Loucy (cell line): ENCODE measurements around the gene ATP1A3.

ENCODE experiments used
- EZH2phosphoT487 ChIP-seq: fragments of 200-600 bp; IDR thresholded peaks from 2 replicates; pipeline ENCODE4 v1.6.1; 2018; ENCODE audit warnings: antibody characterized with exemption, mild to moderate bottlenecking, moderate library complexity, borderline replicate concordance
- TF ChIP-seq, protein P1 (sequence below): fragments of 200-600 bp; sonication (generic); conservative IDR thresholded peaks from 2 replicates; pipeline ENCODE4 v1.5.1; 2014; ENCODE audit warnings: mild to moderate bottlenecking, antibody characterized with exemption, low read length

- TF ChIP-seq, protein P1, sequence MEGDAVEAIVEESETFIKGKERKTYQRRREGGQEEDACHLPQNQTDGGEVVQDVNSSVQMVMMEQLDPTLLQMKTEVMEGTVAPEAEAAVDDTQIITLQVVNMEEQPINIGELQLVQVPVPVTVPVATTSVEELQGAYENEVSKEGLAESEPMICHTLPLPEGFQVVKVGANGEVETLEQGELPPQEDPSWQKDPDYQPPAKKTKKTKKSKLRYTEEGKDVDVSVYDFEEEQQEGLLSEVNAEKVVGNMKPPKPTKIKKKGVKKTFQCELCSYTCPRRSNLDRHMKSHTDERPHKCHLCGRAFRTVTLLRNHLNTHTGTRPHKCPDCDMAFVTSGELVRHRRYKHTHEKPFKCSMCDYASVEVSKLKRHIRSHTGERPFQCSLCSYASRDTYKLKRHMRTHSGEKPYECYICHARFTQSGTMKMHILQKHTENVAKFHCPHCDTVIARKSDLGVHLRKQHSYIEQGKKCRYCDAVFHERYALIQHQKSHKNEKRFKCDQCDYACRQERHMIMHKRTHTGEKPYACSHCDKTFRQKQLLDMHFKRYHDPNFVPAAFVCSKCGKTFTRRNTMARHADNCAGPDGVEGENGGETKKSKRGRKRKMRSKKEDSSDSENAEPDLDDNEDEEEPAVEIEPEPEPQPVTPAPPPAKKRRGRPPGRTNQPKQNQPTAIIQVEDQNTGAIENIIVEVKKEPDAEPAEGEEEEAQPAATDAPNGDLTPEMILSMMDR, result no peak
- no peak for TF ChIP-seq EZH2phosphoT487
These were observed 26.8 kb downstream of the ATP1A3 start for GRCh38 chr19:41967054-41967783.
